SK-N-SH (cell line): Measurements from ENCODE around the gene PHOX2A. TPM values are rescaled to one million over a fixed set of nuclear protein-coding genes. Genes with fewer than 3 reads are reported as not detected.

Experiments used
- CTCF ChIA-PET: fragments of 300-600, 350-600 bp; formaldehyde crosslinking; extraction: SDS; loops from one replicate; lab custom pipeline; 2021; lab: Yijun Ruan, JAX
- POLR2A ChIA-PET: fragments of 350-600 bp; sonication (Branson Sonifier 250); formaldehyde crosslinking; extraction: SDS; loops from one replicate; lab custom pipeline; 2020; ENCODE audit warnings: antibody characterized with exemption, inconsistent platforms; lab: Yijun Ruan, JAX
- DNase-seq: peaks from one replicate; pipeline ENCODE4 v3.0.0; 2012
- H2AFZ ChIP-seq: fragments of 200-600 bp; sonication (generic); 2 replicates; pipeline ENCODE4 v1.8.1; 2016; ENCODE audit warnings: antibody characterized with exemption, mild to moderate bottlenecking, low read depth
- H3F3A ChIP-seq: fragments of 200-600 bp; sonication (generic); replicated peaks from 2 replicates; pipeline ENCODE3; 2016; ENCODE audit warnings: antibody characterized with exemption, mild to moderate bottlenecking; ENCODE audit not compliant: insufficient read depth
- H3K27ac ChIP-seq, 2 experiments: fragments of 200-500 bp in 1 of 2; fragments of 200-600 bp in 1 of 2; sonication (Bioruptor generic) in 1 of 2; sonication (generic), shearing (Covaris generic) in 1 of 2; 2 replicates each; pipeline versions ENCODE4 v1.5.1 to v1.6.1; 2014 to 2016; ENCODE audit warnings: low read depth in 2 of 2, inconsistent platforms in 1 of 2, low read length in 1 of 2, mild to moderate bottlenecking in 1 of 2, mixed read lengths in 1 of 2
- H3K27me3 ChIP-seq: fragments of 200-600 bp; sonication (generic), shearing (Covaris generic); 2 replicates; pipeline ENCODE4 v1.6.1; 2016; ENCODE audit warnings: mixed run types; ENCODE audit not compliant: insufficient read depth
- H3K36me3 ChIP-seq, 2 experiments: fragments of 200-500 bp in 1 of 2; fragments of 200-600 bp in 1 of 2; sonication (Bioruptor generic) in 1 of 2; sonication (generic) in 1 of 2; replicated peaks in 1 of 2; 2 replicates each; pipeline versions ENCODE3 to v1.5.1; 2014 to 2016; ENCODE audit warnings: low read length in 1 of 2, mild to moderate bottlenecking in 1 of 2; ENCODE audit not compliant: insufficient read depth in 2 of 2, control insufficient read depth in 1 of 2
- H3K4me1 ChIP-seq, 2 experiments: fragments of 200-500 bp in 1 of 2; fragments of 200-600 bp in 1 of 2; sonication (Bioruptor generic) in 1 of 2; sonication (generic), shearing (Covaris generic) in 1 of 2; 2 replicates each; pipeline versions ENCODE4 v1.5.1 to v1.6.1; 2014 to 2016; ENCODE audit warnings: low read depth in 1 of 2, low read length in 1 of 2, mixed run types in 1 of 2; ENCODE audit not compliant: insufficient read depth in 2 of 2, control insufficient read depth in 1 of 2
- H3K4me2 ChIP-seq: fragments of 200-600 bp; sonication (generic), shearing (Covaris generic); 2 replicates; pipeline ENCODE4 v1.6.1; 2017; ENCODE audit warnings: mixed run types
- H3K4me3 ChIP-seq, 2 experiments: fragments of 200-500 bp in 1 of 2; fragments of 200-600 bp in 1 of 2; sonication (Bioruptor generic) in 1 of 2; sonication (generic), shearing (Covaris generic) in 1 of 2; 2 replicates each; pipeline versions ENCODE4 v1.5.1 to v1.8.1; 2014 to 2016; ENCODE audit warnings: low read depth in 2 of 2, inconsistent platforms in 1 of 2, low read length in 1 of 2, mild to moderate bottlenecking in 1 of 2, mixed read lengths in 1 of 2, moderate library complexity in 1 of 2
- H3K79me2 ChIP-seq: fragments of 200-600 bp; sonication (generic); 2 replicates; pipeline ENCODE4 v1.8.1; 2017; ENCODE audit warnings: mild to moderate bottlenecking; ENCODE audit not compliant: insufficient read depth
- H3K9ac ChIP-seq: fragments of 200-600 bp; sonication (generic); 2 replicates; pipeline ENCODE4 v1.6.1; 2017; ENCODE audit warnings: mixed run types
- H3K9me2 ChIP-seq: fragments of 200-600 bp; sonication (generic); 2 replicates; pipeline ENCODE4 v1.6.1; 2017; ENCODE audit warnings: mixed run types
- H3K9me3 ChIP-seq: fragments of 200-600 bp; sonication (generic); 2 replicates; pipeline ENCODE4 v1.6.1; 2017; ENCODE audit warnings: mixed run types, mild to moderate bottlenecking, moderate library complexity
- H4K20me1 ChIP-seq: fragments of 200-600 bp; sonication (generic); 2 replicates; pipeline ENCODE4 v1.6.1; 2017; ENCODE audit warnings: mild to moderate bottlenecking, mixed run types; ENCODE audit not compliant: insufficient read depth
- ELF1 ChIP-seq: IDR thresholded peaks from 2 replicates; pipeline ENCODE4 v1.4.0; 2012
- EZH2phosphoT487 ChIP-seq: fragments of 200-600 bp; sonication (generic); IDR thresholded peaks from 2 replicates; pipeline ENCODE4 v1.6.1; 2017; ENCODE audit warnings: low read depth, mixed run types, mild to moderate bottlenecking, antibody characterized with exemption, moderate library complexity, borderline replicate concordance
- MAX ChIP-seq: IDR thresholded peaks from 2 replicates; pipeline ENCODE4 v1.4.0; 2012; ENCODE audit warnings: low read depth
- RFX5 ChIP-seq: IDR thresholded peaks from 2 replicates; pipeline ENCODE4 v1.6.1; 2012; ENCODE audit warnings: mild to moderate bottlenecking, improper control_type of control experiment, low read length
- RXRA ChIP-seq: IDR thresholded peaks from 2 replicates; pipeline ENCODE4 v1.4.0; 2012; ENCODE audit warnings: low read depth, mild to moderate bottlenecking, borderline replicate concordance
- SIN3A ChIP-seq: IDR thresholded peaks from 2 replicates; pipeline ENCODE4 v1.6.1; 2012; ENCODE audit warnings: low read depth, mild to moderate bottlenecking, low read length, moderate library complexity, borderline replicate concordance
- TAF1 ChIP-seq: IDR thresholded peaks from 2 replicates; pipeline ENCODE4 v1.6.1; 2012; ENCODE audit warnings: low read depth, mild to moderate bottlenecking, low read length, moderate library complexity, borderline replicate concordance
- WGBS: methylation state at CpG from one replicate; pipeline ENCODE4 v1.1.6; 2017; ENCODE audit warnings: low lambda C conversion rate; 5-methylcytosine and 5-hydroxymethylcytosine counted together
- polyA plus RNA-seq, 3 experiments: library from polyadenylated mRNA; depleted of rRNA; stranded (reverse); fragments of >200 nt; gene quantifications; 2 replicates each; pipeline ENCODE4 v1.2.3, GENCODE V29; 2012

PHOX2A gene
- polyA plus RNA-seq, 1 of the 3 experiments (the other 2 are of a cell fraction): 75.6 TPM

- Histone ChIP-seq H3K9me2 (no peaks in the 10 kb centered on the region), H4K20me1 (peaks cover 11% of the 10 kb centered on the region; the same call in 1 of the 2 replicates), H3K9me3 (no peaks in the 10 kb centered on the region), H3F3A (peaks cover 39% of the 10 kb centered on the region), H3K27ac (peak overlapping the region; percentile 64 to 90), H3K27me3 (no peaks in the 10 kb centered on the region; the same call in 1 of the 2 replicates), H2AFZ (no peak overlapping the region), H3K36me3 (peaks cover 10 to 36% of the 10 kb centered on the region in 2 experiments), H3K4me3 (peak overlapping the region; percentile 49 to 83), H3K4me1 (peaks cover 17 to 27% of the 10 kb centered on the region in 2 experiments; a peak in 2 of 4 replicates), H3K79me2 (peaks cover 24% of the 10 kb centered on the region), H3K4me2 (peak overlapping the region; percentile 75), H3K9ac (peak overlapping the region; percentile 45)
- CTCF ChIA-PET: interaction anchor here (1.0 to 19.7 kb wide), 15 partner anchors 18 to 215 kb away, joined by 3 to 314 read pairs (median 4); partner anchors contain the start of gene CLPB
- TF ChIP-seq EZH2phosphoT487: no peak
- 0 out of 2 replicates have a peak, but pooled peaks have one; percentile 0 for TF ChIP-seq TAF1
- WGBS: 29% methylated on average over 41 of the region's 44 CpGs
- POLR2A ChIA-PET: interaction anchor here (0.6 to 15.5 kb wide), 17 partner anchors 10 to 530 kb away, joined by 3 to 880 read pairs (median 11); partner anchors contain the start of genes CLPB and INPPL1
- no peak for DNase-seq
Measured at GRCh38 chr11:72240461-72241290, 3.3 kb downstream of the PHOX2A start.

GRCh38 chr11:72239849-72240460 lies 4.0 kb downstream of the PHOX2A start:
- Histone ChIP-seq H3K4me3 (peak overlapping the region; percentile 49 to 83), H2AFZ (no peak overlapping the region)

More at GRCh38 chr11:72239849-72240460, 4.0 kb downstream of the PHOX2A start:
- peaks cover 17 to 27% of the 10 kb centered on the region in 2 experiments; a peak in 2 of 4 replicates for H3K4me1 ChIP-seq
- no peak for DNase-seq
- H3K4me2 ChIP-seq: peak overlapping the region; percentile 75
- no peaks in the 10 kb centered on the region for H3K9me3 ChIP-seq
- peaks cover 45% of the 10 kb centered on the region for H3F3A ChIP-seq
- ChIA-PET CTCF (interaction anchor here (1.0 to 19.7 kb wide), 14 partner anchors 15 to 191 kb away, joined by 3 to 314 read pairs (median 4); partner anchors contain the start of genes CLPB and INPPL1), POLR2A (interaction anchor here (0.6 to 15.5 kb wide), 17 partner anchors 11 to 194 kb away, joined by 3 to 880 read pairs (median 27); partner anchors contain the start of genes CLPB and INPPL1)
- TF ChIP-seq TAF1 (0 out of 2 replicates have a peak, but pooled peaks have one; percentile 5), ELF1 (no peak), RFX5 (no peak), SIN3A (0 out of 2 replicates have a peak, but pooled peaks have one; percentile 19), MAX (peak; percentile 91), RXRA (no peak)
- WGBS: 26% methylated on average over 33 of the region's 69 CpGs
- peak overlapping the region; percentile 64 to 90 for H3K27ac ChIP-seq
- H4K20me1 ChIP-seq: peaks cover 11% of the 10 kb centered on the region; the same call in 1 of the 2 replicates
- H3K27me3 ChIP-seq: no peaks in the 10 kb centered on the region; the same call in 1 of the 2 replicates
- H3K9me2 ChIP-seq: no peaks in the 10 kb centered on the region
- H3K36me3 ChIP-seq: peaks cover 10 to 36% of the 10 kb centered on the region in 2 experiments
- H3K9ac ChIP-seq: peak overlapping the region; percentile 50
- H3K79me2 ChIP-seq: peaks cover 24% of the 10 kb centered on the region
